Right lobe of liver (tissue), 6 donors: ENCODE measurements around the gene IL1RL2. TPM values are rescaled to one million over a fixed set of nuclear protein-coding genes. Genes with fewer than 3 reads are reported as not detected.

Experiments
- ATAC-seq, 4 donors: fragments of 200-7000 bp; cut with Tn5 transposase; one replicate each; pipeline ENCODE4 v1.9.1; 2020; ENCODE audit warnings: mild to moderate bottlenecking in 4 of 4, moderate library complexity in 4 of 4
- DNase-seq, 3 donors: peaks; one replicate each; pipeline ENCODE4 v3.0.0-alpha.2; 2020
- H3K27ac ChIP-seq, 3 donors: fragments of 200-600 bp; one replicate each; pipeline ENCODE4 v1.8.0; 2022
- H3K27me3 ChIP-seq, 2 donors: fragments of 200-600 bp; one replicate each; pipeline ENCODE4 v1.8.0; 2022
- H3K36me3 ChIP-seq, 4 donors: fragments of 200-600 bp; sonication (generic) in 1 of 4; one replicate each; pipeline versions ENCODE4 v1.5.1 to v1.8.0; 2017 to 2022; ENCODE audit warnings: control low read depth in 1 of 4
- H3K4me1 ChIP-seq, 4 donors: fragments of 200-600 bp; sonication (generic) in 1 of 4; one replicate each; pipeline versions ENCODE4 v1.5.1 to v1.8.0; 2017 to 2022; ENCODE audit warnings: control low read depth in 1 of 4
- H3K4me3 ChIP-seq, 3 donors: fragments of 200-600 bp; one replicate each; pipeline ENCODE4 v1.8.0; 2022
- H3K9me3 ChIP-seq, 4 donors: fragments of 200-600 bp; sonication (generic) in 1 of 4; one replicate each; pipeline versions ENCODE4 v1.5.1 to v1.8.0; 2017 to 2022; ENCODE audit warnings: control low read depth in 1 of 4
- POLR2A ChIP-seq: fragments of 450-650 bp; IDR thresholded peaks from one replicate; pipeline ENCODE4 v1.6.1; 2017; ENCODE audit warnings: antibody characterized with exemption, mild to moderate bottlenecking
- WGBS: methylation state at CpG from one replicate; pipeline ENCODE4 v1.1.6; 2018; ENCODE audit warnings: low coverage, low lambda C conversion rate; ENCODE audit not compliant: insufficient coverage; ENCODE audit errors: missing lambda C conversion rate; 5-methylcytosine and 5-hydroxymethylcytosine counted together
- intact Hi-C, 2 donors: fragments of 100-400 bp; cut with DNase I; formaldehyde crosslinking; loops; one replicate each; pipeline versions ENCODE4 v1.11.2 to v1.14.1; 2022
- total RNA-seq, 6 experiments: library from RNA; depleted of rRNA in 2 of 6; stranded (reverse); fragments of >200 nt in 2 of 6; fragmentation: NEBNext Ultra II Directional in 3 of 6; extraction: Animal tissue kit (Norgen Biotek cat#: 25700) in 3 of 6; gene quantifications; one replicate each; pipeline versions ENCODE4 v1.1.0 to v1.2.4, GENCODE V29; 2016 to 2023
- TF ChIP-seq, protein P1 (sequence below), 4 donors: fragments of 200-600 bp in 3 of 4; fragments of 450-650 bp in 1 of 4; IDR thresholded peaks; one replicate each; pipeline versions ENCODE4 v1.5.1 to v1.8.0; 2016 to 2022; ENCODE audit warnings: antibody characterized with exemption in 4 of 4, mild to moderate bottlenecking in 2 of 4
- donor health status: DM: no; HTN: yes; CAD: no.
- donor health status: DM: no; HTN: no; CAD: no.
- donor health status: DM: no; HTN: no; CAD: no.
- donor health status: DM: no; HTN: yes; CAD: no.
- donor health status: DM: no; HTN: yes; CAD: no.

IL1RL2 gene
- total RNA-seq, 6 experiments from 2014 or later = 1.2 to 3.1 (median 2.3) TPM

GRCh38 chr2:102209474-102209873 is 22.7 kb downstream of the IL1RL2 start:
- DNase-seq (no peak), ATAC-seq (no peak)
- H3K4me1 ChIP-seq = peaks cover 0 to 23% (median 10%) of the 10 kb centered on the region in 4 donors
- WGBS = 15% methylated on average over 1 of the region's 1 CpG
- no peaks in the 10 kb centered on the region for H3K36me3 ChIP-seq
- intact Hi-C loops = no loop called here
- H3K27ac ChIP-seq = no peak overlapping the region
- H3K4me3 ChIP-seq = no peak overlapping the region
- no peaks in the 10 kb centered on the region for H3K27me3 ChIP-seq
- no peaks in the 10 kb centered on the region for H3K9me3 ChIP-seq
- TF ChIP-seq, protein P1, sequence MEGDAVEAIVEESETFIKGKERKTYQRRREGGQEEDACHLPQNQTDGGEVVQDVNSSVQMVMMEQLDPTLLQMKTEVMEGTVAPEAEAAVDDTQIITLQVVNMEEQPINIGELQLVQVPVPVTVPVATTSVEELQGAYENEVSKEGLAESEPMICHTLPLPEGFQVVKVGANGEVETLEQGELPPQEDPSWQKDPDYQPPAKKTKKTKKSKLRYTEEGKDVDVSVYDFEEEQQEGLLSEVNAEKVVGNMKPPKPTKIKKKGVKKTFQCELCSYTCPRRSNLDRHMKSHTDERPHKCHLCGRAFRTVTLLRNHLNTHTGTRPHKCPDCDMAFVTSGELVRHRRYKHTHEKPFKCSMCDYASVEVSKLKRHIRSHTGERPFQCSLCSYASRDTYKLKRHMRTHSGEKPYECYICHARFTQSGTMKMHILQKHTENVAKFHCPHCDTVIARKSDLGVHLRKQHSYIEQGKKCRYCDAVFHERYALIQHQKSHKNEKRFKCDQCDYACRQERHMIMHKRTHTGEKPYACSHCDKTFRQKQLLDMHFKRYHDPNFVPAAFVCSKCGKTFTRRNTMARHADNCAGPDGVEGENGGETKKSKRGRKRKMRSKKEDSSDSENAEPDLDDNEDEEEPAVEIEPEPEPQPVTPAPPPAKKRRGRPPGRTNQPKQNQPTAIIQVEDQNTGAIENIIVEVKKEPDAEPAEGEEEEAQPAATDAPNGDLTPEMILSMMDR (IDR thresholded peaks at IDR 0.05) = no peak
- no peak for TF ChIP-seq POLR2A

DNA sequence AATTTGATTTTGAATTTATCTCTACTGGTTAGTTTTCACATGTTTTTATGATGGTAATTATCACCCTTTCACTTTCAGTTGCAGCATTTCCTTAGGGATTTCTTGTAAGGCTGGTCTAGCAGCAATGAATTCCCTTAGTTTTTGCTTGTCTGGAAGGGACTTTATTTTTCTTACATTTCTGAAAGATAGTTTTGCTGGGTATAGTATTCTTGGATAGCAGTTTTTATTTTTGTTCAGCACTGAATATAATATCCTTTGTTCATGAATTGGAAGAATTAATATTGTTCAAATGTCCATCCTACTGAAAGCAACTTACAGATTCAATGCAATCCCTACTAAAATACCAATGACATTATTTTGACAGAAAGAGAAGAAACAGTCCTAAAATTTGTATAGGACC is 30.2 kb downstream of the IL1RL2 start:
- Histone ChIP-seq H3K9me3 (peaks cover 0 to 4% (median 0%) of the 10 kb centered on the region in 4 donors), H3K27ac (no peak overlapping the region), H3K27me3 (no peaks in the 10 kb centered on the region), H3K4me3 (no peak overlapping the region), H3K36me3 (no peaks in the 10 kb centered on the region), H3K4me1 (no peaks in the 10 kb centered on the region)
- DNase-seq (no peak), ATAC-seq (no peak)
- TF ChIP-seq, protein P1 (IDR thresholded peaks at IDR 0.05) = no peak
- TF ChIP-seq POLR2A = no peak
- intact Hi-C loops = no loop called here

DNA sequence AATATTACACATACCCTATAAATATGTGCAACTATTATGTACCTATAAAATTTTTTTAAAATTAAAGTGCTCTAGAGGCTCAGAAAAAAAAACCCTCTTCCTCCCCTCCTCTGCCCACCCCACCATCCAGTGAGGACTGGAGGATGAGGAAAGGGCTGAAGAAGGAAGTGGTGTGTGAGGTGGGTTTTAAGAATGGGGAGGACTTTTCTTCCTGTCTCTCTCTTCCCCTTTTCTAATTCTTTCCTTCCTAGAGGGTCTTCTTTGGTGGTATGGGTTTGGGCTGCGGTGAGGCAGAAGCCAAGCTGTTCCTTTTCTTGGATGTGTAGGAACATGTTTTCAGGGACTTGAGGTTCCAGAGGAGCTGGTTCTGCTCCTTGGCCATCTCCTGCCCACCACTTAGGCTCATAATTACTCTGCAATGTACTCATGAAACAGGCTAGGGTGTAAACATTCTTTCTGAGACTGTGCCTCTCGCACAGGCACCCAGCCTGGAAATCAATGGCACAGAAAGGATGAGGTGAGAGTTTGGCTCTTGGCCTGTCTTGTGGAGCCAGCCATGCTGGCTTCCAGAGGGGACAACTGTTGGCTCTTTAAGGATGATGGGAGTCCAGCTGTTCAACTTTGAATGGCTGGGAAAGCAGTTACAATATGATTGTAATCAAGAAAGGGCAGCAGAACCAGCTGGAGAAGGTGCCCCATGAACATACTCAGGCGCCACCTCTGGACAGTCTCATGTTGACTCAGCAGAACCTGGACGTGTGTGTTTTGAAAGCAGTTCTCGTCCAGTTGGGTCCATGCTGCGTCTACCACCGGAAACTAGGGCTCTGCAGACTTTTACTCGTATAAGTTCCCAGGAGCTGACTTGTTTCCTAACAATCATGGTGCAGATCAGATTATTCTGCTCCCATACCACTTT is 38.3 kb downstream of the IL1RL2 start:
- no peak for ATAC-seq
- DNase-seq = no peak
- no peaks in the 10 kb centered on the region for H3K27me3 ChIP-seq
- WGBS = 59% methylated on average over 3 of the region's 8 CpGs
- H3K9me3 ChIP-seq = no peaks in the 10 kb centered on the region
- H3K4me3 ChIP-seq = no peak overlapping the region
- H3K36me3 ChIP-seq = no peaks in the 10 kb centered on the region
- intact Hi-C loops = no loop called here
- TF ChIP-seq POLR2A = no peak
- TF ChIP-seq, protein P1 (IDR thresholded peaks at IDR 0.05) = no peak
- peaks cover 0 to 19% (median 4%) of the 10 kb centered on the region in 4 donors for H3K4me1 ChIP-seq
- no peak overlapping the region for H3K27ac ChIP-seq

GRCh38 chr2:102226171-102226570 is 39.3 kb downstream of the IL1RL2 start:
- no peaks in the 10 kb centered on the region for H3K27me3 ChIP-seq
- peaks cover 0 to 19% (median 4%) of the 10 kb centered on the region in 4 donors for H3K4me1 ChIP-seq
- ATAC-seq (no peak), DNase-seq (no peak)
- 86% methylated on average over 5 of the region's 6 CpGs for WGBS
- no peak overlapping the region for H3K4me3 ChIP-seq
- intact Hi-C loops = no loop called here
- TF ChIP-seq POLR2A = no peak
- TF ChIP-seq, protein P1 (IDR thresholded peaks at IDR 0.05) = no peak
- peak overlapping the region; percentile 57 to 82 (median 77) for H3K27ac ChIP-seq
- no peaks in the 10 kb centered on the region for H3K36me3 ChIP-seq
- no peaks in the 10 kb centered on the region for H3K9me3 ChIP-seq
